Osteoblast (primary cell): ENCODE results near the gene PHETA1. TPM values are rescaled to one million over a fixed set of nuclear protein-coding genes. Genes with fewer than 3 reads are reported as not detected.

Source experiments
- DNase-seq: peaks from one replicate; pipeline ENCODE4 v3.0.0; 2011; ENCODE audit warnings: low spot score, mixed read lengths; ENCODE audit not compliant: insufficient read length; ENCODE audit errors: missing footprints
- H2AFZ ChIP-seq: 2 replicates; pipeline ENCODE4 v1.6.0; 2011; ENCODE audit warnings: mild to moderate bottlenecking, low read length
- H3K27ac ChIP-seq: 2 replicates; pipeline ENCODE4 v1.5.1; 2011; ENCODE audit warnings: mild to moderate bottlenecking, low read depth, low read length, moderate library complexity
- H3K27me3 ChIP-seq: 2 replicates; pipeline ENCODE4 v1.6.0; 2012; ENCODE audit warnings: mild to moderate bottlenecking, control low read depth, inconsistent platforms, low read length, moderate library complexity; ENCODE audit not compliant: insufficient read depth
- H3K36me3 ChIP-seq: 2 replicates; pipeline ENCODE4 v1.5.1; 2011; ENCODE audit warnings: mild to moderate bottlenecking, low read length, control low read depth, moderate library complexity; ENCODE audit not compliant: insufficient read depth
- H3K4me1 ChIP-seq: 2 replicates; pipeline ENCODE4 v1.5.1; 2011; ENCODE audit warnings: mild to moderate bottlenecking, low read length, control low read depth, moderate library complexity; ENCODE audit not compliant: insufficient read depth
- H3K4me2 ChIP-seq: 2 replicates; pipeline ENCODE4 v1.6.0; 2011; ENCODE audit warnings: mild to moderate bottlenecking, low read length; ENCODE audit not compliant: insufficient read depth
- H3K4me3 ChIP-seq: fragments of 200-600 bp; sonication (generic); 3 replicates; pipeline ENCODE4 v1.5.1; 2012; ENCODE audit warnings: mild to moderate bottlenecking, low read length, inconsistent platforms; ENCODE audit not compliant: insufficient read depth
- H3K79me2 ChIP-seq: 2 replicates; pipeline ENCODE4 v1.6.0; 2012; ENCODE audit warnings: mild to moderate bottlenecking, low read length, control low read depth, inconsistent platforms; ENCODE audit not compliant: insufficient read depth
- H3K9me3 ChIP-seq: 2 replicates; pipeline ENCODE4 v1.5.1; 2011; ENCODE audit warnings: low read depth, low read length, control low read depth
- H4K20me1 ChIP-seq: 2 replicates; pipeline ENCODE4 v1.6.0; 2012; ENCODE audit warnings: mild to moderate bottlenecking, low read length, control low read depth; ENCODE audit not compliant: insufficient read depth
- total RNA-seq: library from RNA; depleted of rRNA; stranded (reverse); fragments of >200 nt; gene quantifications from 2 replicates; pipeline ENCODE4 v1.2.3, GENCODE V29; 2012
- TF ChIP-seq, protein P1 (sequence below): IDR thresholded peaks from 2 replicates; pipeline ENCODE4 v1.5.1; 2011; ENCODE audit warnings: mild to moderate bottlenecking, low read depth, low read length, moderate library complexity; ENCODE audit errors: extremely low read depth

The PHETA1 gene
- total RNA-seq, 1 donor: 8.3 TPM

DNA sequence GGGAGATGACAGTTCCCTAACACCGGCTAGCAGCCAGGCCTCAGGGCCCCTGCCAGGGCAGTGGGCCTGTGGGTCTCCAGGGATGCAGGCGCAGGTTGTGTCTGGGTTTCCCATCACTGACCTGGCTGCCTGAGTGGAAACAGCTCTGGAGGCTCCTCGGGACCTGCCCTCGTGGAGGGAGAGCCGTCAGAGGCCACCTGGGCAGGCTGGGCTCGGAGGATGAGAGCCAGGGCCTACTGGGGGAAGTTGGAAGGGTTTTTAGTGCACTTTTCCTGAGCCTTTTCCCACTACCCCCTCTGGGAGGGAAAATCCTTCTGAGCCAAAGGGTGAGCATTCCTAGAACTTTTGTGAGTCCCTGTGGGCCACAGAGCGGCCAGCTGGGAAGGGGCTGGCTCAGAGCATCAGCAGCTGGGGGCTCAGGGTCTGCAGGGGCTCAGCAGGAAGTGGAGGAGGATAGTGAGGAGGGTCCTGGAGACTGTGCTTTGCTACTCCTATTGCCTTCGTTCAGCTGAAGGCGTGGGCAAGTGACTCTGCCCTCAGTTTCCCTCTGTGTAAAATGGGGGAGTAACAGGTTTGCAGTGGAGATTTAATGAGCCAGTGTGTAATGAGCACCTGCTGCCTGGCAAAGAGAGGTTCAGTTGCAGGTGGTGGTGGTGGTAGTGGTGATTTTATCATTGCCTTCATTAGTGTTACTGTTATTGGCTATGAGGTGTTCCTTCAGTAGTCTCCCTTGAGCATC lies 38.7 kb upstream of the PHETA1 start:
- Histone ChIP-seq H3K4me1 (peaks cover 60% of the 10 kb centered on the region), H2AFZ (no peak overlapping the region)
- peak; percentile 83 for DNase-seq

DNA sequence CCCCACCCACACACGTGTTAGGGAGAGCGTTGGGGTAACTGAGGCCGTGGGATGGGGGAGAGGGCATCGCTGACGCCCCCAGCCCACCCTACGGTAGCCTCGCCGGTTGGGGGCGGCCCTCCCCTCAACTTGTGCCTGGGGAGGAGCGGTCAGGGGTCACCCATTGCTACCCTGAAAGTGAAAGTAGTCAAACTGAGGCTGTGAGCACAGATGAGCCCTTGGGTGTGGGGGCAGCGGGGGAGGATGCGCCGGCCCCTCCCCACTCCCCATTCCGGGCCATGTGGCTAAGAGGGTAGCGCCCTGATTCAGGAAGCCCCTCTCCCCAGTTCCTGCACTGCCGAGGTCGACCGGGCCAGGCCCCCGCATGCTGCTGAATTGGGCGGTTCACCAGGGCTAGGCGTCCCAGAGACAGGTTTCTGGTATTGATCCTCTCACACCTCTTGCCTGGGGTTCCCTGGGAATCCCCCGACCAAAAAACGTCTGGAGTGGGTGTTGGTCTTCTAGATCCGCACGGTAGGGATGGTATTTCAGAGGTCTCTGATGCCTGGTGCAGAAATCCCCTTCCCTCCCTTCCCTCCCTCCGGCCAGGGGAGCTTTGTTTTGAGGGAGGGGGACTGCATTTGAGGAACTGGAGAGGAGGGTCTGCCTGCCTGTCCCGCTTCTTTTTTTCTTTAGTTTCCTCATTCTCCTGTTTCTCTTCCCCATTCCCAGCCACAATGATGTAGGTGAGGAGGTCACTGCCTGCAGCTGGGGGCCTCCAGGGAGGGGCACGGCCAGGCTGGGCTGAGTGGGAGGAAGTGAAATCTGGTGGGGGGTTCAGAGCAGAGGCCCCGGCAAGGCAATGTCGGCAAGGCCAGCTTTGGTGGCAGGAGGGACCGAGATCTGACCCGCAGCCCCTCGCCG lies 37.8 kb upstream of the PHETA1 start:
- Histone ChIP-seq H3K27me3 (no peaks in the 10 kb centered on the region), H3K4me3 (peak overlapping the region; percentile 93), H2AFZ (no peak overlapping the region), H3K27ac (peak overlapping the region; percentile 76), H3K4me1 (peaks cover 52% of the 10 kb centered on the region), H3K4me2 (peak overlapping the region; percentile 93), H4K20me1 (peaks cover 31% of the 10 kb centered on the region), H3K79me2 (peaks cover 57% of the 10 kb centered on the region), H3K36me3 (peaks cover 9% of the 10 kb centered on the region), H3K9me3 (no peaks in the 10 kb centered on the region)
- DNase-seq: peak; percentile 87
- TF ChIP-seq, protein P1, sequence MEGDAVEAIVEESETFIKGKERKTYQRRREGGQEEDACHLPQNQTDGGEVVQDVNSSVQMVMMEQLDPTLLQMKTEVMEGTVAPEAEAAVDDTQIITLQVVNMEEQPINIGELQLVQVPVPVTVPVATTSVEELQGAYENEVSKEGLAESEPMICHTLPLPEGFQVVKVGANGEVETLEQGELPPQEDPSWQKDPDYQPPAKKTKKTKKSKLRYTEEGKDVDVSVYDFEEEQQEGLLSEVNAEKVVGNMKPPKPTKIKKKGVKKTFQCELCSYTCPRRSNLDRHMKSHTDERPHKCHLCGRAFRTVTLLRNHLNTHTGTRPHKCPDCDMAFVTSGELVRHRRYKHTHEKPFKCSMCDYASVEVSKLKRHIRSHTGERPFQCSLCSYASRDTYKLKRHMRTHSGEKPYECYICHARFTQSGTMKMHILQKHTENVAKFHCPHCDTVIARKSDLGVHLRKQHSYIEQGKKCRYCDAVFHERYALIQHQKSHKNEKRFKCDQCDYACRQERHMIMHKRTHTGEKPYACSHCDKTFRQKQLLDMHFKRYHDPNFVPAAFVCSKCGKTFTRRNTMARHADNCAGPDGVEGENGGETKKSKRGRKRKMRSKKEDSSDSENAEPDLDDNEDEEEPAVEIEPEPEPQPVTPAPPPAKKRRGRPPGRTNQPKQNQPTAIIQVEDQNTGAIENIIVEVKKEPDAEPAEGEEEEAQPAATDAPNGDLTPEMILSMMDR: no peak

More for the DNA sequence above, 38.7 kb upstream of the PHETA1 start:
- H3K4me2 ChIP-seq: peak overlapping the region; percentile 93
- peaks cover 65% of the 10 kb centered on the region for H3K79me2 ChIP-seq
- peak overlapping the region; percentile 76 for H3K27ac ChIP-seq
- no peaks in the 10 kb centered on the region for H3K9me3 ChIP-seq
- H3K36me3 ChIP-seq: peaks cover 9% of the 10 kb centered on the region
- H4K20me1 ChIP-seq: peaks cover 31% of the 10 kb centered on the region
- no peaks in the 10 kb centered on the region for H3K27me3 ChIP-seq
- TF ChIP-seq, protein P1: no peak
- peak overlapping the region; percentile 93 for H3K4me3 ChIP-seq

DNA sequence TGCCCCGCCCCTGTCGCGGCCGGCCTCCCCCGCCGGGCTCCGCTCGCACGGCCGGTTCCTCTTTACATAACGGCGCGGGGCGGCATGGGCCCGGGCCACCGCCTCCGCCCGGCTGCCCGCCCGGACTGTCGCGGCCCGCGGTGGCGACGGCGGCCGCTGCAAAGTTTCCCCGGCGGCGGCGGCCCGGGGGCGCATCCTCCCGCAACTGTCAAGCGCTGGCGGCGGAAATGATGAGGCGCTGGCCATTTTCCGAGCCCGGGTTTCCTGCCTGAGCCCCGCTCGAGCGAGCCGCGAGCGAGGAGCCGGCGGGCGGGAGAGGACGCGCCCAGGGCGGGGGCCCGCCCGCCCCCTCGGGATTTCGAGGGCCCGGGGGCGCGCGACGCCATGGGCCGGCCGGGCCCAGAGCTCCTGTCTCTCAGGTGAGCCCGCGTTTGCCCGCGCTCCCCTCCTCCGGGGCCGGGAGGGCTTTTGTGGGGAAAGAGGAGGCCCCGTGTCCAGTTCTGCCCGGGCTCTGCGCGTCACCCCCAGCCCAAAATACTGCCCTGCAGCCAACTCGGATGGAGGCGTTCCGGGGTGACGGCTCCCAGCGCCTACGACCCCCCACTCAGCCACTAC lies 37.1 kb upstream of the PHETA1 start, which contains the start of gene SH2B3:
Gene SH2B3 (plus strand): TSS at position 65 of the 615 bp plus-strand sequence. CDS start 12,223 bp downstream, outside the sequence.
- DNase-seq: peak; percentile 97
- no peaks in the 10 kb centered on the region for H3K9me3 ChIP-seq
- peak within 1 kb of the TSS; percentile 76 for H3K27ac ChIP-seq
- peaks cover 44% of the 10 kb centered on the region for H3K4me1 ChIP-seq
- H2AFZ ChIP-seq: peak within 1 kb of the TSS; percentile 39
- TF ChIP-seq, protein P1: no peak
- H4K20me1 ChIP-seq: peaks cover 31% of the 10 kb centered on the region
- H3K27me3 ChIP-seq: no peaks in the 10 kb centered on the region
- peaks cover 9% of the 10 kb centered on the region for H3K36me3 ChIP-seq
- H3K4me3 ChIP-seq: peak within 1 kb of the TSS; percentile 93
- peaks cover 50% of the 10 kb centered on the region for H3K79me2 ChIP-seq
- peak within 1 kb of the TSS; percentile 93 for H3K4me2 ChIP-seq
